A549 (cell line): ENCODE results near the gene ARHGEF3. TPM values are rescaled to one million over a fixed set of nuclear protein-coding genes. Genes with fewer than 3 reads are reported as not detected.

Experiments used
- ATAC-seq, 2 experiments: fragments of 200-7000 bp in 1 of 2; fragments of >200 bp in 1 of 2; cut with Nextera tagmentation in 1 of 2; cut with Tn5 transposase in 1 of 2; 3 replicates each; pipeline versions ENCODE4 v1.8.0 to v1.9.1; 2018 to 2020; ENCODE audit warnings: mild to moderate bottlenecking in 1 of 2, moderate library complexity in 1 of 2
- CTCF ChIA-PET: fragments of 300-600 bp; sonication (Branson Sonifier 250); formaldehyde crosslinking; extraction: SDS; loops from one replicate; lab custom pipeline; 2021; ENCODE audit warnings: antibody characterized with exemption, inconsistent platforms; lab: Yijun Ruan, JAX
- POLR2A ChIA-PET: fragments of 350-600 bp; formaldehyde crosslinking; extraction: SDS; loops from one replicate; lab custom pipeline; 2021; ENCODE audit warnings: antibody characterized with exemption, inconsistent platforms; lab: Yijun Ruan, JAX
- DNase-seq, 2 experiments: peaks; one replicate each; pipeline versions ENCODE4 v3.0.0 to v3.0.0-alpha.2; 2011 to 2016; ENCODE audit warnings: low read depth in 1 of 2, low spot score in 1 of 2
- FAIRE-seq: peaks from 2 replicates; lab custom pipeline; 2011; peaks lifted over from hg19 to GRCh38; lab: Jason Lieb, UNC
- H3K27ac ChIP-seq, 2 experiments: fragments of >200 bp; sonication (Bioruptor Twin); formaldehyde crosslinking; 3 replicates each; pipeline ENCODE4 v1.5.1; 2016 to 2017
- H3K4me1 ChIP-seq: fragments of >200 bp; sonication (Bioruptor Twin); formaldehyde crosslinking; 3 replicates; pipeline ENCODE4 v1.6.1; 2016
- H3K4me2 ChIP-seq: fragments of >200 bp; sonication (Bioruptor Twin); formaldehyde crosslinking; 3 replicates; pipeline ENCODE4 v1.6.1; 2016
- H3K4me3 ChIP-seq: fragments of >200 bp; sonication (Bioruptor Twin); formaldehyde crosslinking; 3 replicates; pipeline ENCODE4 v1.5.1; 2016
- H3K9me3 ChIP-seq: fragments of >200 bp; sonication (Bioruptor Twin); formaldehyde crosslinking; 3 replicates; pipeline ENCODE4 v1.6.1; 2016
- CEBPB ChIP-seq, 2 experiments: fragments of >200 bp in 1 of 2; sonication (Bioruptor Twin) in 1 of 2; formaldehyde crosslinking in 1 of 2; IDR thresholded peaks; 2 replicates each; pipeline ENCODE4 v1.6.1; 2012 to 2016
- CHD4 ChIP-seq: fragments of 200-600 bp; sonication (generic); IDR thresholded peaks from 2 replicates; pipeline ENCODE4 v1.6.1; 2016; ENCODE audit warnings: antibody characterized with exemption, mild to moderate bottlenecking, borderline replicate concordance
- CTCF ChIP-seq: fragments of >200 bp; sonication (Bioruptor Twin); formaldehyde crosslinking; IDR thresholded peaks from 3 replicates; pipeline ENCODE4 v1.5.1; 2016
- E2F6 ChIP-seq: IDR thresholded peaks from 2 replicates; pipeline ENCODE4 v1.6.1; 2012; ENCODE audit warnings: low read depth, borderline replicate concordance
- ELK1 ChIP-seq: fragments of 150-350 bp; IDR thresholded peaks from 2 replicates; pipeline ENCODE4 v1.6.1; 2014; ENCODE audit warnings: low read depth, mild to moderate bottlenecking, low read length
- FOXS1 ChIP-seq: fragments of 250-450 bp; sonication (Bioruptor Pico); IDR thresholded peaks from 2 replicates; pipeline ENCODE4 v1.5.0; 2020; ENCODE audit warnings: mild to moderate bottlenecking, moderate library complexity
- HES2 ChIP-seq: fragments of >200 bp; sonication (Bioruptor Twin); formaldehyde crosslinking; IDR thresholded peaks from 2 replicates; pipeline ENCODE4 v1.6.1; 2016
- HOXB13 ChIP-seq: fragments of 250-450 bp; sonication (Bioruptor Pico); IDR thresholded peaks from 2 replicates; pipeline ENCODE4 v1.5.0; 2020; ENCODE audit warnings: low read depth, mild to moderate bottlenecking, moderate library complexity
- HOXB5 ChIP-seq: fragments of 250-450 bp; sonication (Bioruptor Pico); IDR thresholded peaks from 2 replicates; pipeline ENCODE4 v1.5.0; 2020; ENCODE audit warnings: mild to moderate bottlenecking, moderate library complexity
- JUNB ChIP-seq: fragments of >200 bp; sonication (Bioruptor Twin); formaldehyde crosslinking; IDR thresholded peaks from 2 replicates; pipeline ENCODE4 v1.6.1; 2016
- KDM5A ChIP-seq: fragments of 200-600 bp; sonication (generic); IDR thresholded peaks from 2 replicates; pipeline ENCODE4 v1.6.1; 2016; ENCODE audit warnings: antibody characterized with exemption, mild to moderate bottlenecking
- MYC ChIP-seq: IDR thresholded peaks from 2 replicates; pipeline ENCODE4 v1.6.1; 2012; ENCODE audit warnings: mild to moderate bottlenecking, inconsistent platforms, low read length, improper control_type of control experiment, borderline replicate concordance
- PBX3 ChIP-seq: IDR thresholded peaks from 2 replicates; pipeline ENCODE4 v1.6.1; 2012
- POLR2A ChIP-seq: IDR thresholded peaks from 2 replicates; pipeline ENCODE4 v1.6.1; 2012; ENCODE audit warnings: mild to moderate bottlenecking, low read length
- RAD21 ChIP-seq, 2 experiments: fragments of >200 bp in 1 of 2; sonication (Bioruptor Twin) in 1 of 2; formaldehyde crosslinking in 1 of 2; IDR thresholded peaks in 1 of 2; conservative IDR thresholded peaks in 1 of 2; 2 replicates in 1 of 2; 3 replicates in 1 of 2; pipeline ENCODE4 v1.6.1; 2012 to 2018; ENCODE audit warnings: inconsistent platforms in 1 of 2
- REST ChIP-seq: fragments of 200-600 bp; sonication (generic); IDR thresholded peaks from 2 replicates; pipeline ENCODE4 v1.6.1; 2016; ENCODE audit warnings: antibody characterized with exemption, mild to moderate bottlenecking, moderate library complexity
- RNF2 ChIP-seq: fragments of 200-600 bp; sonication (generic); IDR thresholded peaks from 2 replicates; pipeline ENCODE4 v1.6.1; 2016; ENCODE audit warnings: low read depth, mild to moderate bottlenecking, antibody characterized with exemption, moderate library complexity, borderline replicate concordance
- SREBF2 ChIP-seq: fragments of 450-650 bp; IDR thresholded peaks from 2 replicates; pipeline ENCODE4 v1.6.1; 2014; ENCODE audit warnings: mild to moderate bottlenecking, moderate library complexity
- USF2 ChIP-seq: fragments of 450-650 bp; IDR thresholded peaks from 2 replicates; pipeline ENCODE4 v1.6.1; 2014; ENCODE audit warnings: antibody characterized with exemption
- ZC3H11A ChIP-seq: fragments of 450-650 bp; IDR thresholded peaks from 2 replicates; pipeline ENCODE4 v1.6.1; 2014; ENCODE audit warnings: antibody characterized with exemption, mild to moderate bottlenecking
- ZFP36 ChIP-seq: fragments of 450-650 bp; IDR thresholded peaks from 2 replicates; pipeline ENCODE4 v1.6.1; 2014; ENCODE audit warnings: borderline replicate concordance; ENCODE audit not compliant: partially characterized antibody
- WGBS: methylation state at CpG from one replicate; pipeline ENCODE4 v1.1.6; 2017; ENCODE audit errors: missing lambda C conversion rate; 5-methylcytosine and 5-hydroxymethylcytosine counted together
- polyA plus RNA-seq, 4 experiments: library from polyadenylated mRNA; depleted of rRNA in 3 of 4; stranded (reverse); fragments of >200 nt; fragmentation: RNase III in 1 of 4; extraction: RNeasy Plus Mini Kit Qiagen cat#74134 plus additional on column Dnase treatment in 1 of 4; gene quantifications; 2 replicates in 3 of 4; 3 replicates in 1 of 4; pipeline ENCODE4 v1.2.3, GENCODE V29; 2011 to 2017

Gene ARHGEF3
- polyA plus RNA-seq, 2 of the 4 experiments (the other 2 are of a cell fraction), result 7.3 to 10.6 TPM

- Histone ChIP-seq H3K4me1 (no peaks in the 10 kb centered on the region), H3K27ac (no peak overlapping the region), H3K4me2 (no peak overlapping the region), H3K9me3 (no peaks in the 10 kb centered on the region), H3K4me3 (no peak overlapping the region)
- CTCF ChIA-PET, result interaction anchor here (0.8 kb wide), 2 partner anchors 64 to 226 kb away, joined by 3 read pairs; no protein-coding TSS in a partner anchor
- FAIRE-seq (no peak), ATAC-seq (no peak), DNase-seq (no peak)
- no peak for TF ChIP-seq HOXB5 (CRISPR knock-in tag)
- TF ChIP-seq HES2, result no peak
- no peak for TF ChIP-seq JUNB
- no peak for TF ChIP-seq SREBF2
- no peak for TF ChIP-seq E2F6
- no peak for TF ChIP-seq CEBPB (IDR thresholded peaks at IDR 0.05)
- no peak for TF ChIP-seq PBX3
- TF ChIP-seq POLR2A, result no peak
- TF ChIP-seq HOXB13 (CRISPR knock-in tag), result no peak
- no peak for TF ChIP-seq USF2
- TF ChIP-seq ELK1, result no peak
- TF ChIP-seq ZC3H11A, result no peak
- no peak for TF ChIP-seq RAD21 (conservative IDR thresholded peaks at IDR 0.05 in 1 of 2, IDR thresholded peaks at IDR 0.05 in 1 of 2)
- no peak for TF ChIP-seq MYC
- TF ChIP-seq REST, result no peak
- POLR2A ChIA-PET, result no interaction called here
- WGBS, result 96% methylated on average over 6 of the region's 7 CpGs
These were observed 32.5 kb downstream of the ARHGEF3 start for GRCh38 chr3:56769116-56769707.

- H3K27ac ChIP-seq, result no peak overlapping the region
- FAIRE-seq (no peak), DNase-seq (no peak), ATAC-seq (no peak)
- H3K4me1 ChIP-seq, result no peaks in the 10 kb centered on the region
- ChIA-PET POLR2A (no interaction called here), CTCF (interaction anchor here (1.0 kb wide), 1 partner anchor 60 kb away, joined by 4 read pairs; no protein-coding TSS in a partner anchor)
- 89% methylated on average over 6 of the region's 6 CpGs for WGBS
- H3K4me2 ChIP-seq, result no peak overlapping the region
- H3K4me3 ChIP-seq, result no peak overlapping the region
- no peaks in the 10 kb centered on the region for H3K9me3 ChIP-seq
- TF ChIP-seq RNF2 (no peak), HOXB5 (CRISPR knock-in tag) (no peak), KDM5A (no peak), CHD4 (no peak), ZFP36 (no peak), CTCF (no peak), SREBF2 (no peak), FOXS1 (CRISPR knock-in tag) (no peak), ELK1 (no peak)
These were observed 36.7 kb downstream of the ARHGEF3 start for GRCh38 chr3:56764904-56765547.
